OCI-LY7 (cell line): ENCODE data around the gene GBP4. TPM values are rescaled to one million over a fixed set of nuclear protein-coding genes. Genes with fewer than 3 reads are reported as not detected.
"Not testable (repeated sequence)": the region's sequence is repeated elsewhere in the genome, so short reads cannot be mapped to it uniquely, and the experiment has no call there.

Source experiments
- BruUV-seq: library from RNA; stranded (reverse); fragments of 400-500 nt; replicated peaks from 2 replicates; lab custom pipeline; 2021; lab: Mats Ljungman, UMichigan
- CTCF ChIA-PET: fragments of 300-600 bp; sonication (Branson Sonifier 250); formaldehyde crosslinking; loops from one replicate; lab custom pipeline; 2022; ENCODE audit warnings: antibody characterized with exemption; ENCODE audit not compliant: unreplicated experiment; lab: Charles Lee
- POLR2A ChIA-PET: fragments of 300-600 bp; sonication (Branson Sonifier 250); formaldehyde crosslinking; loops from one replicate; lab custom pipeline; 2022; ENCODE audit warnings: antibody characterized with exemption; lab: Charles Lee
- DNase-seq: peaks from one replicate; pipeline ENCODE4 v3.0.0-alpha.2; 2015; ENCODE audit warnings: low spot score
- H2AFZ ChIP-seq: fragments of 200-600 bp; sonication (generic), shearing (Covaris generic); 2 replicates; pipeline ENCODE4 v1.6.1; 2014; ENCODE audit warnings: mild to moderate bottlenecking, antibody characterized with exemption, low read length, moderate library complexity
- H3K27ac ChIP-seq: fragments of 200-600 bp; sonication (generic); 2 replicates; pipeline ENCODE4 v1.5.1; 2014; ENCODE audit warnings: mixed run types, low read depth, mild to moderate bottlenecking, moderate library complexity, low read length, inconsistent platforms; ENCODE audit not compliant: poor library complexity, severe bottlenecking
- H3K36me3 ChIP-seq: fragments of 200-600 bp; sonication (generic); 2 replicates; pipeline ENCODE4 v1.6.1; 2014; ENCODE audit warnings: mild to moderate bottlenecking, antibody characterized with exemption, low read length, moderate library complexity, mixed read lengths; ENCODE audit not compliant: insufficient read depth
- H3K4me1 ChIP-seq: fragments of 200-600 bp; sonication (generic); 2 replicates; pipeline ENCODE4 v1.5.1; 2014; ENCODE audit warnings: mild to moderate bottlenecking, low read length; ENCODE audit not compliant: insufficient read depth, poor library complexity, severe bottlenecking
- H3K4me2 ChIP-seq: fragments of 200-600 bp; sonication (generic); 2 replicates; pipeline ENCODE4 v1.6.1; 2014; ENCODE audit warnings: mild to moderate bottlenecking, low read length
- H3K4me3 ChIP-seq: fragments of 200-600 bp; sonication (generic); 2 replicates; pipeline ENCODE4 v1.5.1; 2014; ENCODE audit warnings: mild to moderate bottlenecking, low read depth, low read length; ENCODE audit not compliant: poor library complexity, severe bottlenecking
- H3K79me2 ChIP-seq: fragments of 200-600 bp; sonication (generic); 2 replicates; pipeline ENCODE4 v1.6.1; 2016; ENCODE audit warnings: low read depth, mild to moderate bottlenecking, low read length, moderate library complexity, mixed read lengths; ENCODE audit not compliant: insufficient read depth
- H3K9me2 ChIP-seq: fragments of 200-600 bp; sonication (generic); 2 replicates; pipeline ENCODE4 v1.6.1; 2016; ENCODE audit warnings: mild to moderate bottlenecking, low read length, mixed read lengths; ENCODE audit not compliant: insufficient read depth
- H3K9me3 ChIP-seq: fragments of 200-600 bp; sonication (generic); 2 replicates; pipeline ENCODE4 v1.6.1; 2014; ENCODE audit warnings: mild to moderate bottlenecking, mixed run types, low read length, mixed read lengths
- H4K20me1 ChIP-seq: fragments of 200-600 bp; sonication (generic); 2 replicates; pipeline ENCODE4 v1.6.1; 2014; ENCODE audit warnings: mild to moderate bottlenecking, antibody characterized with exemption, low read length, moderate library complexity, mixed read lengths; ENCODE audit not compliant: insufficient read depth
- EZH2phosphoT487 ChIP-seq: fragments of 200-600 bp; sonication (generic); IDR thresholded peaks from 2 replicates; pipeline ENCODE4 v1.6.1; 2018; ENCODE audit warnings: low read depth, borderline replicate concordance, mild to moderate bottlenecking, mixed run types, antibody characterized with exemption, low read length, moderate library complexity, mixed read lengths
- intact Hi-C: fragments of 100-400 bp; cut with micrococcal nuclease; formaldehyde crosslinking; loops from one replicate; pipeline ENCODE4 v1.10.0; 2022; ENCODE audit not compliant: unreplicated experiment
- total RNA-seq, 2 experiments: library from RNA; depleted of rRNA in 1 of 2; stranded (reverse); fragments of >200 nt in 1 of 2; shearing (Covaris generic) in 1 of 2; gene quantifications; 2 replicates each; pipeline ENCODE4 v1.2.3, GENCODE V29; 2014 to 2022
- TF ChIP-seq, protein P1 (sequence below): fragments of 200-600 bp; sonication (generic); conservative IDR thresholded peaks from 2 replicates; pipeline ENCODE4 v1.5.1; 2014; ENCODE audit warnings: mild to moderate bottlenecking, antibody characterized with exemption, low read length, moderate library complexity, mixed read lengths

GBP4 gene
- total RNA-seq, 2 experiments from 2014 or later, result not detected

DNA sequence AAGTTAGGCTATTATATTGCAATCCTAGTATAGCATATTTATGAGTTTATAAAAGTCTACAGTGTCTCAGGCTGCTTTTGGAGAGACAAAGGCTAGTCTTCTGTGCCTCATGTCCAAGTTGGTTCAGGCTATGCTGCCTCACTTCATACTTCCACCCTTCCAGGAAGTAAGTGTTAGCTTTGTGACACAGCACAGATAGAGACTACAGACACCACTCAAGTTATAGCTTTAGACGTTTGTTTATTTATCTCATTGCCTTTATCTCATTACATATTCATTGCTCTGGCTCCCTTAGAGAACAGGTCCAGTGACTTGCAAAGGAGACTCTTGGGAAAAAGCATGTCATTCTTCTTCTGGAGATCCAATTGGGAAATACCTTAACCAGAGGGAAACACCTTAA lies 22.6 kb upstream of the GBP4 start:
- intact Hi-C loops, result no loop called here

DNA sequence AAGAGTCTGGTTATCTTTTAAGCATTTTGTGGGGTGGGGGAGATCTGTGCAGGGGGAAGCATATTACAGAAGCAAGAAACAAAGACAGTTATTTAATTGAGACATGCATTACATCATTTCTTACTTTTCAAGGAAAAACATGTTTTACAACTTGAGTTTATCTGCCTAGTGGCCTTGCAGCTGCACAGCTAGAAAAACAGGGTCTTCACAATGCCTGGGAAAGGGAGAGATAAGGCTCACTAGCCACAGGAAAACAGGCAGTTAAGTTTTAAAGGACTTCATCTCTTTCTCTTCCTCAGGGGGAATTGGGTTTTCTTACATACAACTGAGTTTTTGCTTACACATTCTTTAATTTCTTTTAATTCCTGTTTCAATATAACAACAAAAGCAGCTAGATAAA lies 21.1 kb upstream of the GBP4 start:
- H3K9me3 ChIP-seq, H3K4me2 ChIP-seq, H3K79me2 ChIP-seq, H4K20me1 ChIP-seq, intact Hi-C loops, POLR2A ChIA-PET, H3K4me3 ChIP-seq, H3K36me3 ChIP-seq, BruUV-seq, H3K4me1 ChIP-seq, CTCF ChIA-PET, H3K27ac ChIP-seq, DNase-seq, H3K9me2 ChIP-seq, H2AFZ ChIP-seq: not testable (repeated sequence)

More for the DNA sequence above, 22.6 kb upstream of the GBP4 start:
- DNase-seq, result no peak
- ChIA-PET POLR2A (interaction anchor here (0.5 kb wide), 2 partner anchors 19 to 422 kb away, joined by 3 read pairs; no protein-coding TSS in a partner anchor), CTCF (no interaction called here)
- no TSS peak for BruUV-seq
- no peak overlapping the region for H3K27ac ChIP-seq
- H3K4me1 ChIP-seq, result no peaks in the 10 kb centered on the region
- H2AFZ ChIP-seq, result no peak overlapping the region
- H3K4me3 ChIP-seq, result no peak overlapping the region
- H3K4me2 ChIP-seq, result no peak overlapping the region
- H3K9me2 ChIP-seq, result no peaks in the 10 kb centered on the region
- H3K9me3 ChIP-seq, result no peaks in the 10 kb centered on the region
- TF ChIP-seq, protein P1, sequence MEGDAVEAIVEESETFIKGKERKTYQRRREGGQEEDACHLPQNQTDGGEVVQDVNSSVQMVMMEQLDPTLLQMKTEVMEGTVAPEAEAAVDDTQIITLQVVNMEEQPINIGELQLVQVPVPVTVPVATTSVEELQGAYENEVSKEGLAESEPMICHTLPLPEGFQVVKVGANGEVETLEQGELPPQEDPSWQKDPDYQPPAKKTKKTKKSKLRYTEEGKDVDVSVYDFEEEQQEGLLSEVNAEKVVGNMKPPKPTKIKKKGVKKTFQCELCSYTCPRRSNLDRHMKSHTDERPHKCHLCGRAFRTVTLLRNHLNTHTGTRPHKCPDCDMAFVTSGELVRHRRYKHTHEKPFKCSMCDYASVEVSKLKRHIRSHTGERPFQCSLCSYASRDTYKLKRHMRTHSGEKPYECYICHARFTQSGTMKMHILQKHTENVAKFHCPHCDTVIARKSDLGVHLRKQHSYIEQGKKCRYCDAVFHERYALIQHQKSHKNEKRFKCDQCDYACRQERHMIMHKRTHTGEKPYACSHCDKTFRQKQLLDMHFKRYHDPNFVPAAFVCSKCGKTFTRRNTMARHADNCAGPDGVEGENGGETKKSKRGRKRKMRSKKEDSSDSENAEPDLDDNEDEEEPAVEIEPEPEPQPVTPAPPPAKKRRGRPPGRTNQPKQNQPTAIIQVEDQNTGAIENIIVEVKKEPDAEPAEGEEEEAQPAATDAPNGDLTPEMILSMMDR, result no peak
- TF ChIP-seq EZH2phosphoT487, result no peak
- H4K20me1 ChIP-seq, result no peaks in the 10 kb centered on the region
- no peaks in the 10 kb centered on the region for H3K79me2 ChIP-seq
- no peaks in the 10 kb centered on the region for H3K36me3 ChIP-seq

DNA sequence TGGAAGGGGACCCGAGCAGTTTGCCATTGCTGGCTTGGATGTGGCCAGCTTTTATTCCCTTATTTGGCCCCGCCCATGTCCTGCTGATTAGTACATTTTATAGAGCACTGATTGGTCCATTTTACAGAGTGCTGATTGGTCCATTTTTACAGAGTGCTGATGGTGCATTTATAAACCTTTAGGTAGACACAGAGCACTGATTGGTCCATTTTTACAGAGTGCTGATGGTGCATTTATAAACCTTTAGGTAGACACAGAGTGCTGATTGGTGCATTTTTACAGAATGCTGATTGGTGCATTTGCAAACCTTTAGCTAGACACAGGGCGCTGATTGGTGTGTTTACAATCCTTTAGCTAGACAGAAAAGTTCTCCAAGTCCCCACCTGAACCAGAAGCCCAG lies 20.2 kb upstream of the GBP4 start:
- BruUV-seq, DNase-seq: not testable (repeated sequence)

DNA sequence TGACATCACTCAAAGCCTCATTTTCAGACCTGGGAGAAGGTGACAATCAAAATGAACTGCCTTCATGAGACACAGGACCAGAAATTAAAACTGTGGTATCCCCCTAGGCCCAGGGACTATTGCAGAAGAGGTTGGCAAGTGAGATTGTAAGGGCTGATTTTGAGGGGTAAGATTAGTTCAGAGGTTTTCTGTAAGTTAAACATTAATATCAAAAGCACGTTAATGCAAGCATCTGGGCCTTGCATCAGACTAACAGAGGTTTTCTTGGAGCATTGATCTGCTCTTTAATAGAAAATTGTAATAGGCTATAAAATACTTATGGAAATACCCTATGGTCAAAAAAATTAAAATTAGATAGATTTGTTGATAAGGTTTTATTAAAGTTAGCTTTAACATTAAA lies 14.6 kb upstream of the GBP4 start:
- DNase-seq, result no peak
- POLR2A ChIA-PET, result interaction anchor here (0.6 to 0.7 kb wide), 2 partner anchors 19 to 1938 kb away, joined by 3 read pairs; no protein-coding TSS in a partner anchor
- Histone ChIP-seq H4K20me1 (no peaks in the 10 kb centered on the region), H3K4me2 (no peak overlapping the region), H2AFZ (no peak overlapping the region), H3K9me2 (no peaks in the 10 kb centered on the region), H3K27ac (no peak overlapping the region), H3K9me3 (peaks cover 9% of the 10 kb centered on the region; the same call in 1 of the 2 replicates), H3K79me2 (no peaks in the 10 kb centered on the region), H3K4me3 (no peak overlapping the region), H3K4me1 (no peaks in the 10 kb centered on the region), H3K36me3 (no peaks in the 10 kb centered on the region)
- BruUV-seq, result no TSS peak
- CTCF ChIA-PET, result no interaction called here
- intact Hi-C loops, result no loop called here
- TF ChIP-seq, protein P1, result no peak
- TF ChIP-seq EZH2phosphoT487, result no peak

More for the DNA sequence above, 20.2 kb upstream of the GBP4 start:
- CTCF ChIA-PET, H3K79me2 ChIP-seq, H3K27ac ChIP-seq, H3K36me3 ChIP-seq, H3K9me3 ChIP-seq, H3K4me3 ChIP-seq, H3K4me1 ChIP-seq, H4K20me1 ChIP-seq, intact Hi-C loops, POLR2A ChIA-PET, H2AFZ ChIP-seq, H3K4me2 ChIP-seq, H3K9me2 ChIP-seq: not testable (repeated sequence)
